Subcutaneous abdominal adipose tissue (tissue), 5 donors: ENCODE measurements around the gene MAPK11.
A peak's percentile ranks its signal among the peaks of the same experiment; 100 is the strongest.

ENCODE experiments used
- H3K27ac ChIP-seq: one replicate; pipeline ENCODE4 v1.7.0; 2013; ENCODE audit warnings: low read depth, mild to moderate bottlenecking, inconsistent platforms, low read length, moderate library complexity
- H3K27me3 ChIP-seq, 5 donors: one replicate each; pipeline ENCODE4 v1.7.0; 2013; ENCODE audit warnings: low read length in 5 of 5, inconsistent platforms in 1 of 5; ENCODE audit not compliant: control insufficient read depth in 5 of 5, insufficient read depth in 4 of 5
- H3K36me3 ChIP-seq, 5 donors: one replicate each; pipeline ENCODE4 v1.7.0; 2013; ENCODE audit warnings: low read length in 5 of 5; ENCODE audit not compliant: control insufficient read depth in 5 of 5, insufficient read depth in 5 of 5
- H3K4me1 ChIP-seq, 5 donors: one replicate each; pipeline ENCODE4 v1.7.0; 2013; ENCODE audit warnings: low read length in 5 of 5, mild to moderate bottlenecking in 3 of 5, moderate library complexity in 1 of 5; ENCODE audit not compliant: control insufficient read depth in 5 of 5, insufficient read depth in 5 of 5
- H3K4me3 ChIP-seq, 5 donors: one replicate each; pipeline ENCODE4 v1.7.0; 2013; ENCODE audit warnings: low read length in 5 of 5, low read depth in 1 of 5
- H3K9ac ChIP-seq, 5 donors: one replicate each; pipeline ENCODE4 v1.7.0; 2013; ENCODE audit warnings: low read length in 5 of 5, mild to moderate bottlenecking in 4 of 5, moderate library complexity in 3 of 5
- H3K9me3 ChIP-seq, 5 donors: one replicate each; pipeline ENCODE4 v1.7.0; 2013; ENCODE audit warnings: low read length in 5 of 5; ENCODE audit not compliant: control insufficient read depth in 5 of 5
- donor health status: healthy.
- donor health status: healthy.
- donor health status: healthy.
- donor health status: healthy.
- donor health status: healthy.

MAPK11 gene

DNA sequence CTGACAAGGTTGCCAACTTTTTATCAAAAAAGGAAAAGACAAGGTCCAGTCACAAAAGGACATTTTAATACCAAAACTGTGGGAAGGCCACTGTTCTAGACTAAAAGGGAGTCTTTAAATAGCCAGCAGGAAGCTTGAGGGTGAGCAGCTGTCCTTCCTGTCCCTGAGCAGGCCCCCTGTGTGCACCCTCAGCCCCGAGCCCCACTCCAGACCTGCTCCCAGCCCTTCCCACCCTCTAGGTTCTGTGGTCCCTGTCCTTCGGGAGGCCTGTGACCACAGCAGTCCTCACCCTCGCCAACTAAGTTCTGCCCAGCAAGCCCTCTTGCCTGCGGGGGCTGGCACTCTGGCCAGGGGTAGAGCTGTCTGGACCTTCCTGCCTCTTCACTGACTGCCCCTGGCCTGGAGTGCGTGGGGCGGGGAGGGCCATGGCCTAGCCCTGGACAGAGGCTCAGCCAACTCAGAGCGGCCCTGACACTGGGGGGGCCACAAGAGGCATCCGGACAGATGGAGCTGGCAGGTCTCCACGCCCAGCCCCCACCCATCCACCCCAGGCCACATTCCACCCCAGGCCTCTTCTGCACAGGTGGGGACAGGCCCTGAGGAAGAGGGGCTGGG is 38.9 kb upstream of the MAPK11 start:
- H3K9ac ChIP-seq = peak overlapping the region in 3 of 5 donors; percentile 15 to 59 (median 53)

GRCh38 chr22:50308597-50308935 is 38.4 kb upstream of the MAPK11 start:
- Histone ChIP-seq H3K9ac (peak overlapping the region in 2 of 5 donors; percentile 53 to 59), H3K4me3 (peak overlapping the region in 2 of 5 donors; percentile 17 to 42), H3K36me3 (peaks cover 0 to 10% (median 0%) of the 10 kb centered on the region in 5 donors), H3K27ac (peak overlapping the region; percentile 57), H3K9me3 (no peaks in the 10 kb centered on the region), H3K4me1 (peaks cover 7 to 60% (median 50%) of the 10 kb centered on the region in 5 donors), H3K27me3 (no peaks in the 10 kb centered on the region)

More for the DNA sequence above, 38.9 kb upstream of the MAPK11 start:
- peak overlapping the region in 1 of 5 donors; percentile 17 for H3K4me3 ChIP-seq
- H3K27me3 ChIP-seq = no peaks in the 10 kb centered on the region
- no peaks in the 10 kb centered on the region for H3K9me3 ChIP-seq
- H3K36me3 ChIP-seq = peaks cover 0 to 9% (median 0%) of the 10 kb centered on the region in 5 donors
- H3K27ac ChIP-seq = peak overlapping the region; percentile 57
- peaks cover 7 to 57% (median 49%) of the 10 kb centered on the region in 5 donors for H3K4me1 ChIP-seq

DNA sequence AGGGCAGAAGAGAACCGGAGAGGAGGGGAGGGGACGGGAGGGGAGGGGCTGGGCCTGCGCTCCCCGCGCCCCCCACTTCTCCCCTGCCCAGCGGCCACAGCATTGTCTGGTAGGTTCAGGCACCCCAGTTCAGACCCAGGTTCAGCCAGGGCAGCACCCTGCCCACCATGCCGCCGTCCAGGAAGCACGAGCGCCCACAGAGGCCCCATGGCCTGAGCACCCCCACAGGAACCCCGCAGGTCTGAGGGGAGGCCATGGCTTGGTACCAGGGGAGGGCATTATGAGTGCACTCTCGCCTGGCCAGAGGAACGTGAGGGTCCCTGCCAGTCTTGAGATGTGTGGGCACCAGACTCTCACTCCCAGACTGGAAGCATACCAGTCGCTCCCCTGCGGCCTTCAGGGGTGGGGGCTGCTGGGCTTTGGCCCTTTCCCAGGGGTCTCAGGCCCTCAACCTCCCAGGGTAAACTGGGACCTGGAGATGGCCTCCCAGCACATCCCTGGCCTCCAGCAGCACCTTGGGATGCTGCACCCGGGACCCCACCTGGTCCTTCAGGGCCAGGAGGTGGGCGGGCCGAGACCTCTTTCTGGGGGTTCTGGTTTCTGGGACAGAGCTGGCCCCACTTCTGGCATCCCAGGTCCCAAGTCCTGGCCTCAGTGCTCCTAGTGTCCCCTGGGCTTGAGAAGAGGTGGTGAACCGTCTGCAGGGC is 37.9 kb upstream of the MAPK11 start:
- Histone ChIP-seq H3K9ac (peak overlapping the region in 2 of 5 donors; percentile 35 to 53), H3K4me1 (peaks cover 8 to 65% (median 54%) of the 10 kb centered on the region in 5 donors), H3K4me3 (peak overlapping the region in 2 of 5 donors; percentile 2 to 42), H3K9me3 (no peaks in the 10 kb centered on the region), H3K27ac (peak overlapping the region; percentile 57), H3K27me3 (no peaks in the 10 kb centered on the region), H3K36me3 (peaks cover 0 to 10% (median 0%) of the 10 kb centered on the region in 5 donors)

DNA sequence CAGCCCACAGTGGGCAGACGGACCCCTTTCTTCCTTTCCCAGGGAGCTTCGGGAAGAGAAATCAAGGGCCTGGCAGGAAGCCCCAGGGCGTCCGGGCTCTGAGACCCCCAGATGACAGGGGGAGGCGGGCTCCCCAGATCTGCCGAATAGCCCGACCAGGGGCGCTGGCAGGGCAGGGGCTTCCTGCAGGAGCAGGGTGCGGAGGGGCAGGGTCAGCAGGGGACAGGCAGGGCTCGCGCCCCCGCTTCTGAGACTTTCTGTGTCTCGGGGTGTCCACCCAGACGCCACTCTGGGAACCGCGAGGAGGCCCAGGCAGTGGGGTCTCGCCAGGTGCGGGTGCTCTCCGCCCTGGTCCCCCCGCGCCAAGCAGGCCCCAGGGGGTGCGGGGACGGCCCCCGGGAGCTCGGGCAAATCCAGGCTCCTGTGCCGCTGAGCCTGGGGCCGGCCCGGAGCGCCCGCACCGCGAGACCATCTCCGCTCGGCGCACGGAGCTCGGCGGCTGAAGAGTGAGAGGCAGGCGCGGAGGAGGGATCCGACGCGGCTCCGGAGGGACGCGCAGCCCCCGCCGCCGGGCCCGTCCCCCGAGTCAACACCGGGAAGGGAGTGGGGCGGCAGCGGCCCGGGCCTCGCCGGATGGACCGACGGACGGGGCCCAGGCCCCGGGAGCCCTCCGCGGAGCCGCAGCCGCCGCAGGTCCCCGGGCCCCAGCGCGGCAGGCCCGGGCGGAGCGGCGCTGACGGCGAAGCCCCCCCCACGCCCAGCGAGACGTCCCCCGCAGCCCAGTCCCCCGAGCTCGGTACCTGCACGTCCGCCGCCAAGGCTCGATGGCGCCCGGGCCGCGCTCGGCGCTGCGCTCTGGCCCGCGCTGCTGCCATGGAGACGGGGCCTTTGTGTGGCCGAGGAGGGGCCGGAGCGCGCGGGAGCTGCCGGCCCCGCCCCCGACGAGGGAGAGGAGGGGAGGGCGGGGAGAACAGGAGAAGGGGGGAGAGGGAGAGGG is 36.9 kb upstream of the MAPK11 start, which contains the start of gene PLXNB2:
Gene PLXNB2, minus strand, starts transcription at position 894 of the 997 bp plus-strand sequence. CDS start 17,062 bp downstream, outside the sequence.
- H3K36me3 ChIP-seq = peaks cover 0 to 8% (median 0%) of the 10 kb centered on the region in 5 donors
- peak within 1 kb of the TSS; percentile 94 for H3K27ac ChIP-seq
- peaks cover 8 to 75% (median 64%) of the 10 kb centered on the region in 5 donors for H3K4me1 ChIP-seq
- H3K27me3 ChIP-seq = no peaks in the 10 kb centered on the region
- H3K4me3 ChIP-seq = peak within 1 kb of the TSS; percentile 35 to 88 (median 82)
- no peaks in the 10 kb centered on the region for H3K9me3 ChIP-seq
- peak within 1 kb of the TSS in 4 of 5 donors; percentile 87 to 94 (median 90) for H3K9ac ChIP-seq

DNA sequence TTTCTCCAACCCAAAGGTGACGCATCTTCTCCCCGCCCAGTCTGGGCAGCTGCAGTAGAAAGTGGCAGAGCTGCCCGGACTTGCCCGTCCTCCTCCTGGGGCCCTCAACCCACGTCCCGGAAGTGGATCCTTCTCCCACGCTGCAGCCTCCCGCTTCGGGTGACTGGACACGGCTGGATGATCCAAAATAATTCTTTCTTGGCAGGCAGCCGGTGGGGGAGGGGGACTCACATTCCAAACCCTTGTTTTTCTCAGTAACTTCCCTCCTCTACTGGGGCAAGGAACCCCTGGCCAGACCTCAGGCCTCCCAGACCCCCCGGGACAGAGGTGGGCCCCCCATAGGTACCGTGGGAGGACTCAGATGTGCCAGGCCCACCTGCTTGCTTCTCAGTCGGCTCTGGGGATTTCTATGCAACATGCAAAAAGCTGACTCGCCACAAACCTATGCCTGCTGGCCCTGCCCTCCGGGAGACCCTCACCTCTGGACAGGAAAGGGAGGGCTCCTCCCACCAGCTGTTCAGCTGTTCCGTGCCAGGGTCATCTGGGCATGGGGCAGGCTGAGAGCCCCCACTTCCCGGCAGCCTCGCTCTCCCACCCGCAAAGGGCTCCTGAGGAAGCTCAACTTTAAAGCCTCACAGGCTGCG is 35.9 kb upstream of the MAPK11 start:
- peak overlapping the region; percentile 94 for H3K27ac ChIP-seq
- peaks cover 0 to 5% (median 0%) of the 10 kb centered on the region in 5 donors for H3K36me3 ChIP-seq
- no peaks in the 10 kb centered on the region for H3K9me3 ChIP-seq
- H3K9ac ChIP-seq = peak overlapping the region; percentile 56 to 94 (median 88)
- H3K4me3 ChIP-seq = peak overlapping the region; percentile 64 to 88 (median 82)
- peaks cover 8 to 85% (median 74%) of the 10 kb centered on the region in 5 donors for H3K4me1 ChIP-seq
- no peaks in the 10 kb centered on the region for H3K27me3 ChIP-seq

- Histone ChIP-seq H3K9me3 (no peaks in the 10 kb centered on the region), H3K27me3 (no peaks in the 10 kb centered on the region), H3K4me3 (peak overlapping the region; percentile 40 to 88 (median 82)), H3K27ac (peak overlapping the region; percentile 94), H3K9ac (peak overlapping the region in 4 of 5 donors; percentile 56 to 94 (median 77)), H3K36me3 (peaks cover 0 to 8% (median 0%) of the 10 kb centered on the region in 5 donors), H3K4me1 (peaks cover 8 to 91% (median 80%) of the 10 kb centered on the region in 5 donors)
Observed at GRCh38 chr22:50305393-50305922, 35.3 kb upstream of the MAPK11 start.

DNA sequence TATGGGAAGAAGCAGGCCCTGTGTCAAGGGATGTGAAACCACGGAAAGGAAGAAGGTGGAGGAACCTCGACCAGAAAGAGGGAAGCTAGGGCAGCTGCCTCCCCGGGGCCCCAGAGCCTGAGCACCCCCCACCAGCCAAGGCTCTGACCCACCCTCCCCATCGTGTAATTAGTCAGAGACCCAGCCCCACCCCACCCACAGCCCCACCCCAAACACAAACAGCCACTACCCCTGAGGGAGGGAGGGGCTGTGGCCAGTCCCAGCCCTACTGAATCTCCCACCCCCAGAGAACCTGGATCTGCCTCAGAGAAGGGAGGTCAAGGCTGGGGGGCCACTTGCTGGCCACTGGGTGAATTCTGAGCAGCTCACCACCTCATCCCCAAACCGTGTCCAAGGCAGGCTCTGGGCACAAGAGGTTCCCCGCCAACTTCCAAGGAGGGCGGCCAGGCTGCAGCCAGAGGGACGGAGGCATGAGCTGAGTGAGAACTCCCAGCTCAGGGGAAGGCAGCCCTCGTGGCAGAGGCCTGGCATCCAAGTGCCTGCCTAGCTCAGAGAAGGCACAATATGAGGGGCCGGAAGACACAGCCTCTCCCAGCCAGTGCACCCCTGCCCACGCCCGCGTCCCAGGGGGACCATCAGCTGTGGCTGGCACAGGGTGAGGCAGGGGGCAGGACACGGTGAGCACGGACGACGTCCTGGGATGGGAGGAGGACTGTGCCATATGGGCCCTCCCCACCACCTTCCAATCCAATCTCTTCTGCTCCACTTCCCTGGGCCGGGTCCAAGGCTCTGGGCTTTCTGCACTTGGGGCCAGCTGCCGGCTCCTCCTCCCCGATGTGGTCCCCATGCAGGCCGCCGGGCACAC is 34.6 kb upstream of the MAPK11 start:
- H3K27me3 ChIP-seq = no peaks in the 10 kb centered on the region
- H3K27ac ChIP-seq = peak overlapping the region; percentile 94
- peaks cover 0 to 8% (median 0%) of the 10 kb centered on the region in 5 donors for H3K36me3 ChIP-seq
- peak overlapping the region in 4 of 5 donors; percentile 70 to 88 (median 83) for H3K4me3 ChIP-seq
- peaks cover 8 to 92% (median 85%) of the 10 kb centered on the region in 5 donors for H3K4me1 ChIP-seq
- no peaks in the 10 kb centered on the region for H3K9me3 ChIP-seq
- H3K9ac ChIP-seq = peak overlapping the region in 4 of 5 donors; percentile 72 to 94 (median 77)

GRCh38 chr22:50303848-50304527 is 33.8 kb upstream of the MAPK11 start:
- Histone ChIP-seq H3K4me3 (peak overlapping the region in 2 of 5 donors; percentile 22 to 30), H3K9ac (peak overlapping the region in 4 of 5 donors; percentile 59 to 73 (median 68))

More at GRCh38 chr22:50303848-50304527, 33.8 kb upstream of the MAPK11 start:
- Histone ChIP-seq H3K9me3 (no peaks in the 10 kb centered on the region), H3K27me3 (no peaks in the 10 kb centered on the region), H3K27ac (peak overlapping the region; percentile 94), H3K4me1 (peaks cover 8 to 89% (median 81%) of the 10 kb centered on the region in 5 donors), H3K36me3 (peaks cover 0 to 8% (median 0%) of the 10 kb centered on the region in 5 donors)
